Subcutaneous abdominal adipose tissue (tissue), 5 donors: Measurements from ENCODE around the gene FCHSD2.
"Not testable (repeated sequence)": the region's sequence is repeated elsewhere in the genome, so short reads cannot be mapped to it uniquely, and the experiment has no call there.

Experiments used
- H3K27ac ChIP-seq: one replicate; pipeline ENCODE4 v1.7.0; 2013; ENCODE audit warnings: low read depth, mild to moderate bottlenecking, inconsistent platforms, low read length, moderate library complexity
- H3K27me3 ChIP-seq, 5 donors: one replicate each; pipeline ENCODE4 v1.7.0; 2013; ENCODE audit warnings: low read length in 5 of 5, inconsistent platforms in 1 of 5; ENCODE audit not compliant: control insufficient read depth in 5 of 5, insufficient read depth in 4 of 5
- H3K36me3 ChIP-seq, 5 donors: one replicate each; pipeline ENCODE4 v1.7.0; 2013; ENCODE audit warnings: low read length in 5 of 5; ENCODE audit not compliant: control insufficient read depth in 5 of 5, insufficient read depth in 5 of 5
- H3K4me1 ChIP-seq, 5 donors: one replicate each; pipeline ENCODE4 v1.7.0; 2013; ENCODE audit warnings: low read length in 5 of 5, mild to moderate bottlenecking in 3 of 5, moderate library complexity in 1 of 5; ENCODE audit not compliant: control insufficient read depth in 5 of 5, insufficient read depth in 5 of 5
- H3K4me3 ChIP-seq, 5 donors: one replicate each; pipeline ENCODE4 v1.7.0; 2013; ENCODE audit warnings: low read length in 5 of 5, low read depth in 1 of 5
- H3K9ac ChIP-seq, 5 donors: one replicate each; pipeline ENCODE4 v1.7.0; 2013; ENCODE audit warnings: low read length in 5 of 5, mild to moderate bottlenecking in 4 of 5, moderate library complexity in 3 of 5
- H3K9me3 ChIP-seq, 5 donors: one replicate each; pipeline ENCODE4 v1.7.0; 2013; ENCODE audit warnings: low read length in 5 of 5; ENCODE audit not compliant: control insufficient read depth in 5 of 5
- donor health status: healthy.
- donor health status: healthy.
- donor health status: healthy.
- donor health status: healthy.
- donor health status: healthy.

FCHSD2 gene

GRCh38 chr11:72791228-72791627 lies 350.9 kb downstream of the FCHSD2 start:
- H3K36me3 ChIP-seq, H3K27me3 ChIP-seq, H3K4me3 ChIP-seq, H3K27ac ChIP-seq, H3K9ac ChIP-seq, H3K9me3 ChIP-seq: not testable (repeated sequence)
- peaks cover 0 to 53% (median 34%) of the 10 kb centered on the region in 5 donors for H3K4me1 ChIP-seq

GRCh38 chr11:72789493-72790131 lies 352.5 kb downstream of the FCHSD2 start:
- H3K4me1 ChIP-seq, result peaks cover 0 to 52% (median 33%) of the 10 kb centered on the region in 5 donors
- no peaks in the 10 kb centered on the region for H3K9me3 ChIP-seq
- H3K27me3 ChIP-seq, result no peaks in the 10 kb centered on the region
- H3K4me3 ChIP-seq, result no peak overlapping the region
- no peak overlapping the region for H3K9ac ChIP-seq
- H3K27ac ChIP-seq, result no peak overlapping the region
- no peaks in the 10 kb centered on the region for H3K36me3 ChIP-seq

GRCh38 chr11:72788241-72788640 lies 353.9 kb downstream of the FCHSD2 start:
- Histone ChIP-seq H3K4me1 (peaks cover 0 to 42% (median 25%) of the 10 kb centered on the region in 5 donors), H3K9me3 (no peaks in the 10 kb centered on the region), H3K36me3 (no peaks in the 10 kb centered on the region), H3K9ac (no peak overlapping the region), H3K27ac (no peak overlapping the region), H3K4me3 (no peak overlapping the region), H3K27me3 (no peaks in the 10 kb centered on the region)

GRCh38 chr11:72787216-72788104 lies 354.7 kb downstream of the FCHSD2 start:
- no peak overlapping the region for H3K27ac ChIP-seq
- no peak overlapping the region for H3K9ac ChIP-seq
- H3K36me3 ChIP-seq, result no peaks in the 10 kb centered on the region
- no peak overlapping the region for H3K4me3 ChIP-seq
- peaks cover 0 to 35% (median 18%) of the 10 kb centered on the region in 5 donors for H3K4me1 ChIP-seq
- peaks cover 0 to 2% (median 0%) of the 10 kb centered on the region in 5 donors for H3K27me3 ChIP-seq
- H3K9me3 ChIP-seq, result no peaks in the 10 kb centered on the region
